Osteoblast (primary cell): ENCODE results near the gene MT1HL1. TPM values are rescaled to one million over a fixed set of nuclear protein-coding genes. Genes with fewer than 3 reads are reported as not detected.

Experiments used
- DNase-seq: peaks from one replicate; pipeline ENCODE4 v3.0.0; 2011; ENCODE audit warnings: low spot score, mixed read lengths; ENCODE audit not compliant: insufficient read length; ENCODE audit errors: missing footprints
- H2AFZ ChIP-seq: 2 replicates; pipeline ENCODE4 v1.6.0; 2011; ENCODE audit warnings: mild to moderate bottlenecking, low read length
- H3K27ac ChIP-seq: 2 replicates; pipeline ENCODE4 v1.5.1; 2011; ENCODE audit warnings: mild to moderate bottlenecking, low read depth, low read length, moderate library complexity
- H3K27me3 ChIP-seq: 2 replicates; pipeline ENCODE4 v1.6.0; 2012; ENCODE audit warnings: mild to moderate bottlenecking, control low read depth, inconsistent platforms, low read length, moderate library complexity; ENCODE audit not compliant: insufficient read depth
- H3K36me3 ChIP-seq: 2 replicates; pipeline ENCODE4 v1.5.1; 2011; ENCODE audit warnings: mild to moderate bottlenecking, low read length, control low read depth, moderate library complexity; ENCODE audit not compliant: insufficient read depth
- H3K4me1 ChIP-seq: 2 replicates; pipeline ENCODE4 v1.5.1; 2011; ENCODE audit warnings: mild to moderate bottlenecking, low read length, control low read depth, moderate library complexity; ENCODE audit not compliant: insufficient read depth
- H3K4me2 ChIP-seq: 2 replicates; pipeline ENCODE4 v1.6.0; 2011; ENCODE audit warnings: mild to moderate bottlenecking, low read length; ENCODE audit not compliant: insufficient read depth
- H3K4me3 ChIP-seq: fragments of 200-600 bp; sonication (generic); 3 replicates; pipeline ENCODE4 v1.5.1; 2012; ENCODE audit warnings: mild to moderate bottlenecking, low read length, inconsistent platforms; ENCODE audit not compliant: insufficient read depth
- H3K79me2 ChIP-seq: 2 replicates; pipeline ENCODE4 v1.6.0; 2012; ENCODE audit warnings: mild to moderate bottlenecking, low read length, control low read depth, inconsistent platforms; ENCODE audit not compliant: insufficient read depth
- H3K9me3 ChIP-seq: 2 replicates; pipeline ENCODE4 v1.5.1; 2011; ENCODE audit warnings: low read depth, low read length, control low read depth
- H4K20me1 ChIP-seq: 2 replicates; pipeline ENCODE4 v1.6.0; 2012; ENCODE audit warnings: mild to moderate bottlenecking, low read length, control low read depth; ENCODE audit not compliant: insufficient read depth
- CTCF ChIP-seq: IDR thresholded peaks from 2 replicates; pipeline ENCODE4 v1.5.1; 2011; ENCODE audit warnings: mild to moderate bottlenecking, low read depth, low read length, moderate library complexity; ENCODE audit errors: extremely low read depth
- total RNA-seq: library from RNA; depleted of rRNA; stranded (reverse); fragments of >200 nt; gene quantifications from 2 replicates; pipeline ENCODE4 v1.2.3, GENCODE V29; 2012

The MT1HL1 gene
- total RNA-seq, 1 donor: not detected

GRCh38 chr1:237005674-237006073 lies 1.4 kb upstream of the MT1HL1 start:
- Histone ChIP-seq H3K36me3 (no peaks in the 10 kb centered on the region), H3K27me3 (no peaks in the 10 kb centered on the region), H3K27ac (no peak overlapping the region), H2AFZ (no peak overlapping the region), H3K4me1 (no peaks in the 10 kb centered on the region), H4K20me1 (no peaks in the 10 kb centered on the region), H3K79me2 (no peaks in the 10 kb centered on the region), H3K4me3 (no peak overlapping the region), H3K4me2 (no peak overlapping the region), H3K9me3 (no peaks in the 10 kb centered on the region)
- TF ChIP-seq CTCF: no peak
- no peak for DNase-seq

- no peak for TF ChIP-seq CTCF
Measured at GRCh38 chr1:237003516-237003915, 725 bp downstream of the MT1HL1 start.

GRCh38 chr1:237000191-237000590 lies 4.0 kb downstream of the MT1HL1 start:
- Histone ChIP-seq H3K4me2 (no peak overlapping the region), H3K36me3 (no peaks in the 10 kb centered on the region), H3K27ac (no peak overlapping the region), H3K4me1 (no peaks in the 10 kb centered on the region), H3K27me3 (no peaks in the 10 kb centered on the region), H3K9me3 (no peaks in the 10 kb centered on the region), H4K20me1 (no peaks in the 10 kb centered on the region), H2AFZ (no peak overlapping the region), H3K79me2 (no peaks in the 10 kb centered on the region), H3K4me3 (no peak overlapping the region)
- no peak for TF ChIP-seq CTCF
- DNase-seq: no peak

More at GRCh38 chr1:237003516-237003915, 725 bp downstream of the MT1HL1 start:
- DNase-seq: no peak
- Histone ChIP-seq H3K79me2 (no peaks in the 10 kb centered on the region), H3K9me3 (no peaks in the 10 kb centered on the region), H3K27me3 (no peaks in the 10 kb centered on the region), H3K4me1 (no peaks in the 10 kb centered on the region), H3K27ac (no peak overlapping the region), H3K36me3 (no peaks in the 10 kb centered on the region), H2AFZ (no peak overlapping the region), H4K20me1 (no peaks in the 10 kb centered on the region), H3K4me3 (no peak overlapping the region), H3K4me2 (no peak overlapping the region)

GRCh38 chr1:236998546-236998945 lies 5.7 kb downstream of the MT1HL1 start:
- Histone ChIP-seq H3K4me3 (no peak overlapping the region), H3K79me2 (no peaks in the 10 kb centered on the region), H3K27me3 (no peaks in the 10 kb centered on the region), H3K9me3 (no peaks in the 10 kb centered on the region), H3K4me1 (no peaks in the 10 kb centered on the region), H4K20me1 (no peaks in the 10 kb centered on the region), H3K36me3 (no peaks in the 10 kb centered on the region), H2AFZ (no peak overlapping the region), H3K4me2 (no peak overlapping the region), H3K27ac (no peak overlapping the region)
- no peak for DNase-seq
- no peak for TF ChIP-seq CTCF
